ENCODE measurements around the gene GNG8. TPM values are rescaled to one million over a fixed set of nuclear protein-coding genes. Genes with fewer than 3 reads are reported as not detected.

The GNG8 gene
- total and polyA plus RNA-seq, 9 of the 15 experiments (the other 6 are each of a cell fraction or from before 2014, with no cell fraction given) = 1.3 TPM; not detected in 8

- TF ChIP-seq ZBTB40 (IDR thresholded peaks at IDR 0.05) (0 out of 2 replicates have a peak, but pooled peaks have one; percentile 15), ZBTB40 (CRISPR knock-in tag; IDR thresholded peaks at IDR 0.05) (no peak), ARID1B (IDR thresholded peaks at IDR 0.05) (no peak), ZNF696 (CRISPR knock-in tag; conservative IDR thresholded peaks at IDR 0.05) (no peak), CBX3 (IDR thresholded peaks at IDR 0.05; ENCODE audit: borderline replicate concordance in 1 of 2, low read length in 2 of 2) (peak in 1 of 2 experiments; percentile 54; a peak in 1 of 3 replicates), MCM3 (IDR thresholded peaks at IDR 0.05) (no peak), SMAD4 (CRISPR knock-in tag; conservative IDR thresholded peaks at IDR 0.05) (peak; percentile 76; the same call in 1 of the 2 replicates), CBFB (CRISPR knock-in tag; IDR thresholded peaks at IDR 0.05) (0 out of 2 replicates have a peak, but pooled peaks have one; percentile 37), ARID4B (CRISPR knock-in tag; IDR thresholded peaks at IDR 0.05) (peak; percentile 49), ETV5 (CRISPR knock-in tag; IDR thresholded peaks at IDR 0.05; ENCODE audit: low read depth) (0 out of 2 replicates have a peak, but pooled peaks have one; percentile 43)
Observed at GRCh38 chr19:46639358-46640182, 3.6 kb upstream of the GNG8 start (continued).

Data from K562 (cell line).